Sigmoid colon (tissue), 7 donors: Measurements from ENCODE around the gene INO80B. TPM values are rescaled to one million over a fixed set of nuclear protein-coding genes. Genes with fewer than 3 reads are reported as not detected.
"Not testable (repeated sequence)": the region's sequence is repeated elsewhere in the genome, so short reads cannot be mapped to it uniquely, and the experiment has no call there.

ENCODE experiments used
- DNase-seq: peaks from one replicate; pipeline ENCODE4 v3.0.0-alpha.2; 2019
- H3K27ac ChIP-seq, 4 donors: fragments of 200-600 bp; sonication (generic); one replicate each; pipeline ENCODE4 v1.5.1; 2016 to 2019; ENCODE audit warnings: mild to moderate bottlenecking in 1 of 4
- H3K27me3 ChIP-seq, 3 donors: fragments of 200-600 bp; sonication (generic); one replicate each; pipeline ENCODE4 v1.5.1; 2019; ENCODE audit warnings: mild to moderate bottlenecking in 1 of 3
- H3K36me3 ChIP-seq, 4 donors: fragments of 200-600 bp; sonication (generic); one replicate each; pipeline ENCODE4 v1.5.1; 2016 to 2019
- H3K4me1 ChIP-seq, 4 donors: fragments of 200-600 bp; sonication (generic); one replicate each; pipeline ENCODE4 v1.5.1; 2017 to 2019
- H3K4me3 ChIP-seq, 4 donors: fragments of 200-600 bp; sonication (generic); one replicate each; pipeline ENCODE4 v1.5.1; 2017 to 2019; ENCODE audit warnings: mild to moderate bottlenecking in 2 of 4, moderate library complexity in 1 of 4
- H3K9me3 ChIP-seq, 4 donors: fragments of 200-600 bp in 3 of 4; sonication (generic) in 3 of 4; one replicate each; pipeline versions ENCODE4 v1.5.1 to v1.6.1; 2013 to 2019
- EP300 ChIP-seq, 4 donors: sonication (generic); formaldehyde crosslinking; IDR thresholded peaks; one replicate each; pipeline ENCODE4 v1.6.1; 2017; ENCODE audit warnings: antibody characterized with exemption in 4 of 4
- POLR2A ChIP-seq, 2 donors: fragments of 450-650 bp; IDR thresholded peaks; one replicate each; pipeline ENCODE4 v1.6.1; 2016; ENCODE audit warnings: antibody characterized with exemption in 2 of 2, mild to moderate bottlenecking in 2 of 2, moderate library complexity in 2 of 2
- POLR2AphosphoS5 ChIP-seq, 4 donors: sonication (generic); formaldehyde crosslinking; IDR thresholded peaks; one replicate each; pipeline ENCODE4 v1.6.1; 2017; ENCODE audit warnings: antibody characterized with exemption in 4 of 4
- WGBS, 2 donors: extraction: QIAGEN DNeasy Blood & Tissue Kit; methylation state at CpG; one replicate each; pipeline ENCODE4 v1.1.7; 2013; 5-methylcytosine and 5-hydroxymethylcytosine counted together
- intact Hi-C: fragments of 100-400 bp; cut with DNase I; formaldehyde crosslinking; loops from one replicate; pipeline ENCODE4 v1.15.1; 2023
- polyA plus RNA-seq, 3 donors: library from polyadenylated mRNA; stranded (reverse); fragments of 200-250 nt; gene quantifications; one replicate each; pipeline ENCODE4 v1.2.3, GENCODE V29; 2013
- total RNA-seq, 4 donors: library from RNA; depleted of rRNA; stranded (reverse); fragments of >200 nt; gene quantifications; one replicate each; pipeline ENCODE4 v1.1.0, GENCODE V29; 2016
- TF ChIP-seq, protein P1 (sequence below), 4 experiments: fragments of 450-650 bp in 3 of 4; fragments of 200-600 bp in 1 of 4; IDR thresholded peaks; one replicate each; pipeline ENCODE4 v1.5.1; 2016 to 2019; ENCODE audit warnings: antibody characterized with exemption in 4 of 4, mild to moderate bottlenecking in 3 of 4, moderate library complexity in 2 of 4
- donor health status: healthy with polysubstance abuse.
- donor health status: Bipolar disorder and iron deficiency.
- donor health status: healthy.

The INO80B gene
- total and polyA plus RNA-seq, 7 donors = 7.5 to 41.8 (median 19.2) TPM

DNA sequence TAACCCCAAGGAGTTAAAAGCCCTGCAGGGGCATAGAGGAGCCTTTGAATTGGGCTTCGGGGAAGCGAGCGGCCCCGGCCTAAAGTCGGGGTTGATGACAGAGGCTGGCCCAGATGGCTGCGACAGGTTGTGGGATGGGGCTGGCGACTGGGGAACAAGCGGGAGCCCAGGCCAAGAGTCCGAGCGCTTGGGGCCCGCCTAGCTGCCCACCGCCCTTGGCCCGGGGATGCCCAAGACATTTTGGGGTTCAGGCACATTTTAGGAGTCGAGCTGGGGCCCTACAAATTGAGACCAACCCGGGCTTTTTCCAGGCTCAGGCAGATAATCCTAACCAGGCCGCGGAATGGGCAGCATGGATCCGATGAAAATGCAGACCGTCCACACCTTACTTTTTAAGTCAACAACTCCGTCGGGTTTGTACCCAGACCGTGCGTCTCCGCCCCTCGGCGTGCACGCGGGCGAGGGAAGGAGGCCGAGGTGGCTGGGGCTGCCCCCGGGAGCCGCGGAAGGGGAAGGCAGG, 13.7 kb upstream of the INO80B start:
- Histone ChIP-seq H3K27ac (peak overlapping the region; percentile 77 to 87 (median 84)), H3K9me3 (no peaks in the 10 kb centered on the region), H3K36me3 (peaks cover 0 to 1% (median 0%) of the 10 kb centered on the region in 4 donors), H3K4me1 (peaks cover 0 to 53% (median 43%) of the 10 kb centered on the region in 4 donors), H3K27me3 (peaks cover 6 to 27% (median 6%) of the 10 kb centered on the region in 3 donors), H3K4me3 (peak overlapping the region; percentile 49 to 67 (median 54))
- intact Hi-C loops = no loop called here
- no peak for DNase-seq
- WGBS, 2 donors = 9 to 38% methylated on average over 33 of the region's 33 CpGs
- TF ChIP-seq EP300 (IDR thresholded peaks at IDR 0.05) (no peak), POLR2AphosphoS5 (IDR thresholded peaks at IDR 0.05) (peak in 1 of 4 donors; percentile 1)

DNA sequence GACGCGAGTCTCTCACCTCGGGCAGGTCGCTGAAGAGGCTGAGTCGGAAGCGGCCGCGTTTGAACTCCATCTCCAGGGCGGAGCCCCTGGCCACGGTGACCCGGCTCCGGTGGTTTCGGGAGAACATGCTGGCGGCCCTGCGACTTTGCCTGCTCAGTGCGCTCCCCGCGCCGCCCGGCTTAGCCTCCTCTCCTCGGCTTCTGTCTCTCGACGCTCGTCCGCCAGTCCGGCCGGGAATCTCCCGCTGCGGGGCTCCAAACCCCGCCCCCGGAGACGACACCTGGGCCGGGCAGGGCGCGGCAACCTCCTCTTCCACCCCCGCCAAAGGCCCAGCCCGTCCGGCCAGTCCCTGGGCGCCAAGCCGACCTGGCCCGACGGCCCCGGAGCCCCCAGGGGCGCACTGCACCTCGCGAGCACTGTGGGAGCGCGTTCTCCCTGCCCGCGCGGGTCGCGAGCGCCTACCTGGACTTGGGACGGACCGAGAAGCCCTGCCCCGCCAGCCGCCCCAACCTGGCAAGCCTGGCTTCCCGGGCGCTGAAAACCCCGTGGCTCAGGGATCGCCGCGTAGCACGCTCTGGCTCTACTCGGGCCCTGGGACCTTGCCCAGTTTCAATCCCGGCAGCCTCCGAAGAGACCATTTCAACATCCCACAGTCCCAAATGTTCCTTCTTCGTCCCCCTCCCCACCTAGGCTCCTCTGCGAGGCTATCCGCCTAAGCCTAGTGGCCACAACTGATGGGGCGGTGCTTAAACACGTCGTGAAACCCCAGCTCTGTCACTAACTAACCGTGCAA, 13.0 kb upstream of the INO80B start, which contains the start of gene RTKN:
Gene RTKN, minus strand, starts transcription at position 248 of the 793 bp plus-strand sequence. Its CDS starts 121 bp downstream, at position 127.
- WGBS, 2 donors = 4 to 12% methylated on average over 75 of the region's 75 CpGs
- Histone ChIP-seq H3K4me3 (peak within 1 kb of the TSS; percentile 49 to 67 (median 54)), H3K36me3 (no peaks in the 10 kb centered on the region), H3K27me3 (peaks cover 6 to 27% (median 6%) of the 10 kb centered on the region in 3 donors), H3K9me3 (no peaks in the 10 kb centered on the region), H3K4me1 (peaks cover 0 to 51% (median 40%) of the 10 kb centered on the region in 4 donors), H3K27ac (peak within 1 kb of the TSS; percentile 77 to 87 (median 84))
- TF ChIP-seq, protein P1, sequence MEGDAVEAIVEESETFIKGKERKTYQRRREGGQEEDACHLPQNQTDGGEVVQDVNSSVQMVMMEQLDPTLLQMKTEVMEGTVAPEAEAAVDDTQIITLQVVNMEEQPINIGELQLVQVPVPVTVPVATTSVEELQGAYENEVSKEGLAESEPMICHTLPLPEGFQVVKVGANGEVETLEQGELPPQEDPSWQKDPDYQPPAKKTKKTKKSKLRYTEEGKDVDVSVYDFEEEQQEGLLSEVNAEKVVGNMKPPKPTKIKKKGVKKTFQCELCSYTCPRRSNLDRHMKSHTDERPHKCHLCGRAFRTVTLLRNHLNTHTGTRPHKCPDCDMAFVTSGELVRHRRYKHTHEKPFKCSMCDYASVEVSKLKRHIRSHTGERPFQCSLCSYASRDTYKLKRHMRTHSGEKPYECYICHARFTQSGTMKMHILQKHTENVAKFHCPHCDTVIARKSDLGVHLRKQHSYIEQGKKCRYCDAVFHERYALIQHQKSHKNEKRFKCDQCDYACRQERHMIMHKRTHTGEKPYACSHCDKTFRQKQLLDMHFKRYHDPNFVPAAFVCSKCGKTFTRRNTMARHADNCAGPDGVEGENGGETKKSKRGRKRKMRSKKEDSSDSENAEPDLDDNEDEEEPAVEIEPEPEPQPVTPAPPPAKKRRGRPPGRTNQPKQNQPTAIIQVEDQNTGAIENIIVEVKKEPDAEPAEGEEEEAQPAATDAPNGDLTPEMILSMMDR (IDR thresholded peaks at IDR 0.05) = no peak
- TF ChIP-seq POLR2AphosphoS5 (IDR thresholded peaks at IDR 0.05) = peak in 1 of 4 donors; percentile 37
- intact Hi-C loops = no loop called here
- peak; percentile 76 for DNase-seq

DNA sequence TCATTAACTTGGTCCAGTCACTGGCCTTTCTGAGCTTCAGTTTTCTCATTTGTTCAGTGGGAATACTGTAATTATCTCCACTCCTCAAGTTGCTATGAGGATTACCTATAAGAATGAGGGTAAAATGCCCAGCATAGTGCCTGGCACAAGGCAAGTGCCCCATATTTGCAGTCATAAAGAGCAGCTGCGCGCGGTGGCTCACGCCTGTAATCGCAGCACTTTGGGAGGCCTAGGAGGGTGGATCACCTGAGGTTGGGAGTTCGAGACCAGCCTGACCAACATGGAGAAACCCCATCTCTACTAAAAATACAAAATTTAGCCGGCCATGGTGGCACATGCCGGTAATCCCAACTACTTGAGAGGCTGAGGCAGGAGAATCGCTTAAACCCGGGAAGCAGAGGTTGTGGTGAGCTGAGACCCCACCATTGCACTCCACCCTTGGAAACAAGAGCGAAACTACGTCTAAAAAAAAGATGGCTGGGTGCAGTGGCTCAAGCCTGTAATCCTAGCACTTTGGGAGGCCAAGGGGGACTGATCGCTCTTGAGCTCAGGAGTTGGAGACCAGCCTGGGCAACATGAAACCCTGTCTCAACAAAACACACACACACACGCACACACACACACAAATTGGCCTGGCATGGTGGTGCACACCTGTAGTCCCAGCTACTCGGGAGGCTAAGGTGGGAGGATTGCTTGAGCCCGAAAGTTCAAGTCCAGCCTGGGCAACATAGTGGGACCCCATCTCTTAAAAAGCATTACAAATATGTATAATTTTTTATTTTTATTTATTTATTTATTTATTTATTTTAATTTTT, 12.2 kb upstream of the INO80B start:
- intact Hi-C loops, H3K9me3 ChIP-seq, DNase-seq, H3K36me3 ChIP-seq: not testable (repeated sequence)
- peak overlapping the region in 2 of 4 donors; percentile 77 to 87 for H3K27ac ChIP-seq
- peak overlapping the region in 3 of 4 donors; percentile 49 to 67 (median 59) for H3K4me3 ChIP-seq
- H3K27me3 ChIP-seq = peaks cover 6 to 27% (median 6%) of the 10 kb centered on the region in 3 donors
- 52 to 87% methylated on average over 16 of the region's 16 CpGs for WGBS, 2 donors
- peaks cover 0 to 43% (median 34%) of the 10 kb centered on the region in 4 donors for H3K4me1 ChIP-seq

DNA sequence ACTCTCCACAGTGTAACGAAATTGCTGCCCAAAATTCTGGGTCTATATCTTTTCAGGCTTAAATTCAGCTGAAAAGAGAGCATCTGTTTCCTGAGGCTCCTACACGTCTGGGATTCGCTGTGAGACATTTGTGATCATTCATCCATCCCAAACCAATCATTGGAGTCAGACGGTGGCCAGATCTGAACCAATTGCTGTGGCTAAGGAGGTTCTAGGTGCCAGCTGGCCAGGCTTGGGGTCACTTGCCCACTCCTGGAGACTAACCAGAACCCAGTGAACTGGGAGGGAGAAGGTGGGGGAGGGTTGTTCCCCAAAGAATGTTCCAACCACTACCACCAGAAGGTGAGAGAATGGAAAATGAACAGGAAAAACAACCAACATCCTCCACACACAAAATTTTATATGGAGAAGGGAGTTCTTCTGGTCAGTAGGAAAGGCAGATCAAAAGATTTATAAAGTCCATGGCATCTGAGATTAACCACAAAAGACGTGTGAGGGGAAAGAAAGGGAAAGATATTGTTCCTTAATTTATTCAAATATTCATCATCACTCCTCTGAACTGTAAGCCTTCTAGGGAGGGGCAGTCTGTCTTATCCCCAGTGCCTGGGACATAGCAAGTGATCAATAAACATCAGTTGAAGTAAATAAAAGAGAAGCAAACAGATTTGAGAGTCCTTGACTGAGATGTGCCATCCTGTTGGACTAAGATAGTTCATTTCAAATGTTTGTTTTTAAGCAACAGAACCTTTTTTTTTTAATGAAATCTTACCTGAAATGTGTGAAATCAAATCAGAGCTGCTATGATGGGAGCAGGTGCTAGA, 10.2 kb upstream of the INO80B start:
- H3K27ac ChIP-seq = no peak overlapping the region
- no peak overlapping the region for H3K4me3 ChIP-seq
- peaks cover 6 to 27% (median 6%) of the 10 kb centered on the region in 3 donors for H3K27me3 ChIP-seq
- peaks cover 0 to 23% (median 18%) of the 10 kb centered on the region in 4 donors for H3K4me1 ChIP-seq
- 38 to 63% methylated on average over 5 of the region's 5 CpGs for WGBS, 2 donors
- no peaks in the 10 kb centered on the region for H3K9me3 ChIP-seq
- TF ChIP-seq, protein P1 (IDR thresholded peaks at IDR 0.05) = no peak
- TF ChIP-seq EP300 (IDR thresholded peaks at IDR 0.05) = no peak
- no peaks in the 10 kb centered on the region for H3K36me3 ChIP-seq
- no peak for DNase-seq
- intact Hi-C loops = no loop called here

DNA sequence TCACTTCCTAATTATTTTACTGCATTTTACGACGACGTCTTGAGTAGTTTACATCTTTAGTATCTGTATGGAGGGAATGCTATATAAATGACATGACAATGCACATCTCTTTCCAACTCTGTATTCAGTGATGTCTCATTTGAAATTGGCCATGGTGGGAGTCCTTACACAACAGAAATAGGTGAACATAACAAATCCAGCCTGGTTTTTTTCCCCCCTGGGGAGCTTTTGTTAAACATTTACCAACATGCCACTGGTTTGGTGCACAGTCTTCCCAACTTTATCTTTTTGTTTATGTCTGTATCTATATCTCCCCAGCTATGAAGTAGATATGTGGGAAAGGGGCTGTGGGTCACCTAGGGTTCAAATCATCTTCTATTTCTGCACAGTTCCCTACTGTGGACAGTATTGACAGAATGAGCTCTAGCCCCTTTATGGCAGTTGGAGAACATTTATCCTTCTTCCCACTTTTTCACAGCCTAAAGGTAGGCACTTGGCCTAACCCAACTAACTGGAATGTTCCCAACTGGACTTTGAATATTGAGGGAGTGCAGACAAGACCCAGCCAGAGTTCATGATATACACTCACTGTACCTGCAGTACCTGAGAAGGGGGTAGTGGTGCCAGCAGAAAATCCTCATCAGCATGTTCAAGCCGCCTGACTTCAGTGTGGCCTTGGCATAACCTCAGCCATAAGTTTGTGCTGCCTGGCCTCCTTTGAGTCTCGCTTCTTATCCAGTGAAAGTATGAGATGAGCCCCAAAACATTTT, 7.5 kb upstream of the INO80B start:
- 46 to 83% methylated on average over 5 of the region's 5 CpGs for WGBS, 2 donors
- TF ChIP-seq POLR2AphosphoS5 (IDR thresholded peaks at IDR 0.05) = no peak
- no peak for TF ChIP-seq POLR2A (IDR thresholded peaks at IDR 0.05)
- TF ChIP-seq, protein P1 (IDR thresholded peaks at IDR 0.05) = no peak
- TF ChIP-seq EP300 (IDR thresholded peaks at IDR 0.05) = no peak
- intact Hi-C loops = no loop called here
- no peaks in the 10 kb centered on the region for H3K4me1 ChIP-seq
- no peaks in the 10 kb centered on the region for H3K36me3 ChIP-seq
- no peaks in the 10 kb centered on the region for H3K9me3 ChIP-seq
- no peak overlapping the region for H3K27ac ChIP-seq
- H3K4me3 ChIP-seq = no peak overlapping the region
- no peak for DNase-seq
- peaks cover 0 to 11% (median 0%) of the 10 kb centered on the region in 3 donors for H3K27me3 ChIP-seq
